B cell (primary cell): ENCODE data around the gene CNTNAP2. TPM values are rescaled to one million over a fixed set of nuclear protein-coding genes. Genes with fewer than 3 reads are reported as not detected.

Experiments used
- ATAC-seq: fragments of 200-7000 bp; cut with Tn5 transposase; one replicate; pipeline ENCODE4 v1.10.0; 2021; ENCODE audit warnings: low read depth, mild to moderate bottlenecking, moderate number of reproducible peaks, moderate library complexity
- CTCF ChIA-PET: fragments of 350-600 bp; sonication (Branson Sonifier 250); formaldehyde crosslinking; loops from one replicate; lab custom pipeline; 2021; ENCODE audit warnings: antibody characterized with exemption, inconsistent platforms; lab: Charles Lee
- POLR2A ChIA-PET: fragments of 350-600 bp; sonication (Branson Sonifier 250); formaldehyde crosslinking; loops from one replicate; lab custom pipeline; 2021; ENCODE audit warnings: antibody characterized with exemption; lab: Charles Lee
- DNase-seq: peaks from one replicate; pipeline ENCODE4 v3.0.0; 2013
- H2AFZ ChIP-seq: 2 replicates; pipeline ENCODE4 v1.6.1; 2012; ENCODE audit warnings: mild to moderate bottlenecking, low read depth, low read length; ENCODE audit not compliant: insufficient read depth, poor library complexity, severe bottlenecking
- H3K27ac ChIP-seq, 2 donors: 1 replicate in 1 of 2; 2 replicates in 1 of 2; pipeline ENCODE4 v1.5.1; 2012 to 2013; ENCODE audit warnings: low read length in 2 of 2, mild to moderate bottlenecking in 2 of 2, moderate library complexity in 1 of 2
- H3K27me3 ChIP-seq, 4 experiments: fragments of 200-600 bp in 1 of 4; sonication (generic) in 1 of 4; replicated peaks in 1 of 4; 1 replicate in 2 of 4; 2 replicates in 2 of 4; pipeline versions ENCODE4 v1.6.1 to v1.7.0; 2013 to 2016; ENCODE audit warnings: low read length in 3 of 4, mild to moderate bottlenecking in 2 of 4, mixed read lengths in 1 of 4, moderate library complexity in 1 of 4; ENCODE audit not compliant: insufficient read depth in 4 of 4, control insufficient read depth in 3 of 4; ENCODE audit errors: control extremely low read depth in 1 of 4
- H3K36me3 ChIP-seq, 2 experiments: replicated peaks in 1 of 2; 1 replicate in 1 of 2; 2 replicates in 1 of 2; pipeline versions ENCODE4 v1.6.1 to v1.7.1; 2013; ENCODE audit warnings: low read length in 1 of 2; ENCODE audit not compliant: insufficient read depth in 2 of 2, control insufficient read depth in 1 of 2; ENCODE audit errors: control extremely low read depth in 1 of 2, extremely low read depth in 1 of 2
- H3K4me1 ChIP-seq, 2 donors: fragments of 200-600 bp in 1 of 2; sonication (generic) in 1 of 2; 1 replicate in 1 of 2; 2 replicates in 1 of 2; pipeline versions ENCODE4 v1.5.1 to v1.6.1; 2013 to 2017; ENCODE audit warnings: low read length in 2 of 2; ENCODE audit not compliant: control insufficient read depth in 2 of 2, insufficient read depth in 2 of 2
- H3K4me2 ChIP-seq: replicated peaks from 2 replicates; pipeline ENCODE3; 2012; ENCODE audit warnings: mild to moderate bottlenecking, low read depth, low read length; ENCODE audit not compliant: poor library complexity, severe bottlenecking
- H3K4me3 ChIP-seq, 5 experiments: fragments of 200-600 bp in 1 of 5; sonication (generic) in 1 of 5; 1 replicate in 3 of 5; 2 replicates in 2 of 5; pipeline versions ENCODE4 v1.5.1 to v1.7.0; 2011 to 2016; ENCODE audit warnings: low read length in 4 of 5, mild to moderate bottlenecking in 4 of 5, low read depth in 2 of 5, control low read depth in 1 of 5, moderate library complexity in 1 of 5; ENCODE audit not compliant: insufficient read depth in 1 of 5; ENCODE audit errors: control extremely low read depth in 1 of 5, extremely low read depth in 1 of 5
- H3K79me2 ChIP-seq: fragments of 200-600 bp; sonication (generic); one replicate; pipeline ENCODE4 v1.6.0; 2016; ENCODE audit warnings: low read length; ENCODE audit not compliant: control insufficient read depth, insufficient read depth
- H3K9ac ChIP-seq: fragments of 200-600 bp; sonication (generic); 2 replicates; pipeline ENCODE4 v1.6.1; 2017; ENCODE audit warnings: mild to moderate bottlenecking, low read length, moderate library complexity
- H3K9me3 ChIP-seq, 3 donors: one replicate each; pipeline versions ENCODE4 v1.6.1 to v1.7.1; 2013; ENCODE audit warnings: low read length in 2 of 3; ENCODE audit not compliant: control insufficient read depth in 2 of 3, insufficient read depth in 1 of 3; ENCODE audit errors: control extremely low read depth in 1 of 3
- H4K20me1 ChIP-seq: 2 replicates; pipeline ENCODE4 v1.6.0; 2012; ENCODE audit warnings: mild to moderate bottlenecking, low read length; ENCODE audit not compliant: insufficient read depth, control insufficient read depth, poor library complexity, severe bottlenecking
- H3K27ac Mint-ChIP-seq: one replicate; pipeline ENCODE4 v1.8.0; 2021; ENCODE audit warnings: mixed read lengths
- H3K27me3 Mint-ChIP-seq: one replicate; pipeline ENCODE4 v1.8.0; 2021; ENCODE audit warnings: mixed read lengths
- H3K4me1 Mint-ChIP-seq: one replicate; pipeline ENCODE4 v1.8.0; 2021; ENCODE audit warnings: mixed read lengths
- H3K4me3 Mint-ChIP-seq: one replicate; pipeline ENCODE4 v1.8.0; 2021; ENCODE audit warnings: mixed read lengths
- H3K9me3 Mint-ChIP-seq: one replicate; pipeline ENCODE4 v1.8.0; 2022; ENCODE audit warnings: mixed read lengths; ENCODE audit not compliant: insufficient read depth
- EZH2 ChIP-seq: IDR thresholded peaks from 2 replicates; pipeline ENCODE4 v1.6.1; 2012; ENCODE audit warnings: borderline replicate concordance, low read depth, mild to moderate bottlenecking, moderate library complexity, low read length; ENCODE audit not compliant: insufficient read depth, poor library complexity, severe bottlenecking
- WGBS: methylation state at CpG from one replicate; pipeline ENCODE4 v1.1.5; 2013; ENCODE audit warnings: missing lambda C conversion rate; ENCODE audit not compliant: insufficient coverage; 5-methylcytosine and 5-hydroxymethylcytosine counted together
- intact Hi-C: fragments of 100-400 bp; cut with micrococcal nuclease; formaldehyde crosslinking; loops from one replicate; pipeline ENCODE4 v1.10.0; 2022
- polyA plus RNA-seq: library from polyadenylated mRNA; depleted of rRNA; stranded (reverse); fragments of >200 nt; gene quantifications from 2 replicates; pipeline ENCODE4 v1.2.3, GENCODE V29; 2012
- total RNA-seq, 2 donors: library from RNA; stranded (reverse); fragments of 120-200 nt in 1 of 2; gene quantifications; 1 replicate in 1 of 2; 2 replicates in 1 of 2; pipeline versions ENCODE4 v1.2.3 to v1.2.4, GENCODE V29; 2013 to 2022
- TF ChIP-seq, protein P1 (sequence below): fragments of 200-600 bp; IDR thresholded peaks from one replicate; pipeline ENCODE4 v1.8.0; 2022; ENCODE audit warnings: antibody characterized with exemption, mild to moderate bottlenecking

Gene CNTNAP2
- total and polyA plus RNA-seq, 2 donors (not counting 1 experiment from before 2014, with no cell fraction given), result 7.4 to 16.6 TPM

GRCh38 chr7:148211740-148212151, 2095.1 kb downstream of the CNTNAP2 start:
- intact Hi-C loops, result no loop called here
- no peaks in the 10 kb centered on the region for H4K20me1 ChIP-seq
- no peak overlapping the region for H3K9ac ChIP-seq
- H3K9me3 ChIP-seq, result no peaks in the 10 kb centered on the region
- H3K36me3 ChIP-seq, result no peaks in the 10 kb centered on the region
- H3K79me2 ChIP-seq, result no peaks in the 10 kb centered on the region
- Mint-ChIP-seq H3K27me3 (peaks cover 21% of the 10 kb centered on the region), H3K9me3 (peaks cover 2% of the 10 kb centered on the region), H3K27ac (no peak overlapping the region), H3K4me3 (no peak overlapping the region), H3K4me1 (no peaks in the 10 kb centered on the region)
- no peak overlapping the region for H3K4me2 ChIP-seq
- no peak overlapping the region for H2AFZ ChIP-seq
- no peak overlapping the region for H3K4me3 ChIP-seq
- DNase-seq, result no peak
- CTCF ChIA-PET, result no interaction called here
- TF ChIP-seq, protein P1, sequence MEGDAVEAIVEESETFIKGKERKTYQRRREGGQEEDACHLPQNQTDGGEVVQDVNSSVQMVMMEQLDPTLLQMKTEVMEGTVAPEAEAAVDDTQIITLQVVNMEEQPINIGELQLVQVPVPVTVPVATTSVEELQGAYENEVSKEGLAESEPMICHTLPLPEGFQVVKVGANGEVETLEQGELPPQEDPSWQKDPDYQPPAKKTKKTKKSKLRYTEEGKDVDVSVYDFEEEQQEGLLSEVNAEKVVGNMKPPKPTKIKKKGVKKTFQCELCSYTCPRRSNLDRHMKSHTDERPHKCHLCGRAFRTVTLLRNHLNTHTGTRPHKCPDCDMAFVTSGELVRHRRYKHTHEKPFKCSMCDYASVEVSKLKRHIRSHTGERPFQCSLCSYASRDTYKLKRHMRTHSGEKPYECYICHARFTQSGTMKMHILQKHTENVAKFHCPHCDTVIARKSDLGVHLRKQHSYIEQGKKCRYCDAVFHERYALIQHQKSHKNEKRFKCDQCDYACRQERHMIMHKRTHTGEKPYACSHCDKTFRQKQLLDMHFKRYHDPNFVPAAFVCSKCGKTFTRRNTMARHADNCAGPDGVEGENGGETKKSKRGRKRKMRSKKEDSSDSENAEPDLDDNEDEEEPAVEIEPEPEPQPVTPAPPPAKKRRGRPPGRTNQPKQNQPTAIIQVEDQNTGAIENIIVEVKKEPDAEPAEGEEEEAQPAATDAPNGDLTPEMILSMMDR, result no peak
- no peak for TF ChIP-seq EZH2
- H3K27ac ChIP-seq, result no peak overlapping the region
- H3K4me1 ChIP-seq, result no peaks in the 10 kb centered on the region
- POLR2A ChIA-PET, result no interaction called here
- ATAC-seq, result no peak
- H3K27me3 ChIP-seq, result no peaks in the 10 kb centered on the region

DNA sequence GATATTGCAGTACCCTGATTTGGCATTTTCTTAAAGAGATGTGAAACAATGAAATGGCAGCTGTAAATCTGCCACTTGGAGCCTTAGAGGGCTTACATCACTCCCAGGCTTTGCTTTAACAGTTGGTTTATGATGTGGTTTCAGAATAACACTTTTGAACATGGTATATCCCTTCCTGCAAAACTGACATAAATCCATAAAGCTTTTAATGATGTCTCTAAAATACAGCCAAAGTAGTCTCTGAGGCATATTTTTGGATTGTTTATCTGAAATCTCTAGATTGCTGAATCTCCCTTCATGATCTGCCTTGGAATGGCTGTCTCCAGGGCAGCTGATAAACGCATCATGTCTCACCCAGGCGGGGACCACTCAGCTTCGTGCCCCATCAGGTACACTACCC, 2096.1 kb downstream of the CNTNAP2 start:
- POLR2A ChIA-PET, result no interaction called here
- Histone ChIP-seq H4K20me1 (no peaks in the 10 kb centered on the region), H2AFZ (no peak overlapping the region), H3K9ac (no peak overlapping the region), H3K4me2 (no peak overlapping the region), H3K4me1 (no peaks in the 10 kb centered on the region), H3K36me3 (no peaks in the 10 kb centered on the region), H3K79me2 (no peaks in the 10 kb centered on the region), H3K4me3 (no peak overlapping the region), H3K9me3 (peaks cover 0 to 4% (median 0%) of the 10 kb centered on the region in 3 donors), H3K27me3 (no peaks in the 10 kb centered on the region), H3K27ac (no peak overlapping the region)
- H3K4me1 Mint-ChIP-seq, result no peaks in the 10 kb centered on the region
- TF ChIP-seq, protein P1, result no peak
- no peak for TF ChIP-seq EZH2
- H3K9me3 Mint-ChIP-seq, result peaks cover 4% of the 10 kb centered on the region
- intact Hi-C loops, result no loop called here
- H3K27me3 Mint-ChIP-seq, result peaks cover 16% of the 10 kb centered on the region
- H3K27ac Mint-ChIP-seq, result no peak overlapping the region
- CTCF ChIA-PET, result no interaction called here
- ATAC-seq (no peak), DNase-seq (no peak)
- 90% methylated on average over 2 of the region's 3 CpGs for whole genome bisulfite sequencing
- no peak overlapping the region for H3K4me3 Mint-ChIP-seq
